H9 (cell line): Measurements from ENCODE around the gene PATE2. TPM values are rescaled to one million over a fixed set of nuclear protein-coding genes. Genes with fewer than 3 reads are reported as not detected.

Experiments used
- DNase-seq: peaks from one replicate; pipeline ENCODE4 v3.0.0-alpha.2; 2017
- H2AFZ ChIP-seq: one replicate; pipeline ENCODE4 v1.6.1; 2013; ENCODE audit warnings: mild to moderate bottlenecking, low read length, control low read depth, moderate library complexity
- H2AK5ac ChIP-seq: 2 replicates; pipeline ENCODE4 v1.6.1; 2013; ENCODE audit warnings: low read length, control low read depth, mixed read lengths; ENCODE audit not compliant: insufficient read length
- H2BK120ac ChIP-seq: one replicate; pipeline ENCODE4 v1.6.1; 2013; ENCODE audit warnings: low read depth, mild to moderate bottlenecking, low read length, control low read depth, inconsistent platforms; ENCODE audit not compliant: poor library complexity, severe bottlenecking
- H2BK12ac ChIP-seq: 2 replicates; pipeline ENCODE4 v1.6.1; 2013; ENCODE audit warnings: low read length, control low read depth, mixed read lengths, low read depth; ENCODE audit not compliant: insufficient read length
- H2BK15ac ChIP-seq: 2 replicates; pipeline ENCODE4 v1.6.1; 2013; ENCODE audit warnings: low read depth, low read length, control low read depth
- H2BK20ac ChIP-seq: one replicate; pipeline ENCODE4 v1.6.1; 2013; ENCODE audit warnings: low read depth, mild to moderate bottlenecking, low read length, control low read depth, inconsistent platforms; ENCODE audit not compliant: poor library complexity, severe bottlenecking
- H2BK5ac ChIP-seq: 2 replicates; pipeline ENCODE4 v1.6.1; 2013; ENCODE audit warnings: low read length, control low read depth, mixed read lengths; ENCODE audit not compliant: insufficient read length
- H3K14ac ChIP-seq: 2 replicates; pipeline ENCODE4 v1.6.1; 2013; ENCODE audit warnings: low read length, control low read depth; ENCODE audit not compliant: insufficient read depth
- H3K18ac ChIP-seq: 2 replicates; pipeline ENCODE4 v1.6.1; 2013; ENCODE audit warnings: low read depth, mild to moderate bottlenecking, mixed read lengths, low read length, control low read depth; ENCODE audit not compliant: insufficient read length
- H3K23ac ChIP-seq: 2 replicates; pipeline ENCODE4 v1.6.1; 2013; ENCODE audit warnings: low read length, control low read depth, mixed read lengths, low read depth; ENCODE audit not compliant: insufficient read length
- H3K23me2 ChIP-seq: 2 replicates; pipeline ENCODE4 v1.6.1; 2013; ENCODE audit warnings: low read depth, mild to moderate bottlenecking, mixed read lengths, low read length, control low read depth; ENCODE audit not compliant: insufficient read length, poor library complexity, severe bottlenecking
- H3K27ac ChIP-seq: 2 replicates; pipeline ENCODE4 v1.5.1; 2013; ENCODE audit warnings: low read length, control low read depth, mixed read lengths, low read depth; ENCODE audit not compliant: insufficient read length
- H3K27me3 ChIP-seq: 2 replicates; pipeline ENCODE4 v1.6.1; 2013; ENCODE audit warnings: low read length, control low read depth, inconsistent platforms; ENCODE audit not compliant: insufficient read depth
- H3K4ac ChIP-seq: 2 replicates; pipeline ENCODE4 v1.6.1; 2013; ENCODE audit warnings: low read depth, mild to moderate bottlenecking, control low read depth, inconsistent platforms, low read length, moderate library complexity
- H3K4me1 ChIP-seq: 2 replicates; pipeline ENCODE4 v1.6.1; 2013; ENCODE audit warnings: low read length, control low read depth, inconsistent platforms; ENCODE audit not compliant: insufficient read depth
- H3K4me2 ChIP-seq: 2 replicates; pipeline ENCODE4 v1.6.1; 2013; ENCODE audit warnings: low read length, control low read depth, mixed read lengths; ENCODE audit not compliant: insufficient read length, insufficient read depth
- H3K56ac ChIP-seq: 2 replicates; pipeline ENCODE4 v1.6.1; 2013; ENCODE audit warnings: low read depth, mild to moderate bottlenecking, mixed read lengths, low read length, control low read depth; ENCODE audit not compliant: insufficient read length
- H3K79me1 ChIP-seq: 2 replicates; pipeline ENCODE4 v1.6.1; 2013; ENCODE audit warnings: low read depth, mild to moderate bottlenecking, moderate library complexity, low read length, control low read depth, inconsistent platforms; ENCODE audit not compliant: insufficient read depth, poor library complexity, severe bottlenecking
- H3K79me2 ChIP-seq: 2 replicates; pipeline ENCODE4 v1.6.1; 2013; ENCODE audit warnings: low read length, control low read depth, inconsistent platforms; ENCODE audit not compliant: insufficient read depth
- H3K9ac ChIP-seq: 2 replicates; pipeline ENCODE4 v1.6.1; 2013; ENCODE audit warnings: low read length, control low read depth, mixed read lengths; ENCODE audit not compliant: insufficient read length; ENCODE audit errors: extremely low read depth
- H3K9me3 ChIP-seq: one replicate; pipeline ENCODE4 v1.6.1; 2013; ENCODE audit warnings: low read depth, low read length, inconsistent platforms; ENCODE audit not compliant: control insufficient read depth
- H3T11ph ChIP-seq: one replicate; pipeline ENCODE4 v1.6.1; 2013; ENCODE audit warnings: mild to moderate bottlenecking, low read length, control low read depth, inconsistent platforms
- H4K20me1 ChIP-seq: one replicate; pipeline ENCODE4 v1.6.1; 2013; ENCODE audit not compliant: control insufficient read depth, insufficient read length, insufficient read depth
- H4K5ac ChIP-seq: 2 replicates; pipeline ENCODE4 v1.6.1; 2013; ENCODE audit warnings: low read depth, mild to moderate bottlenecking, mixed read lengths, low read length, control low read depth; ENCODE audit not compliant: insufficient read length
- H4K8ac ChIP-seq: replicated peaks from 2 replicates; pipeline ENCODE4 v1.6.1; 2013; ENCODE audit warnings: low read length, control low read depth, mixed read lengths, low read depth; ENCODE audit not compliant: insufficient read length
- H4K91ac ChIP-seq: 2 replicates; pipeline ENCODE4 v1.6.1; 2013; ENCODE audit warnings: low read depth, mild to moderate bottlenecking, moderate library complexity, mixed read lengths, low read length, control low read depth; ENCODE audit not compliant: insufficient read length
- H3K27ac Mint-ChIP-seq, 3 experiments: 2 replicates in 2 of 3; 3 replicates in 1 of 3; pipeline ENCODE4 v1.8.0; 2020 to 2021; ENCODE audit warnings: mixed read lengths in 3 of 3, mild to moderate bottlenecking in 1 of 3, moderate library complexity in 1 of 3
- H3K27me3 Mint-ChIP-seq: 2 replicates; pipeline ENCODE4 v1.8.0; 2021; ENCODE audit warnings: low read depth, mild to moderate bottlenecking, moderate library complexity, mixed read lengths
- H3K36me3 Mint-ChIP-seq, 3 experiments: 2 replicates in 2 of 3; 3 replicates in 1 of 3; pipeline ENCODE4 v1.8.0; 2020 to 2021; ENCODE audit warnings: low read depth in 3 of 3, mixed read lengths in 3 of 3; ENCODE audit not compliant: insufficient read depth in 1 of 3
- H3K4me1 Mint-ChIP-seq, 2 experiments: 2 replicates each; pipeline ENCODE4 v1.8.0; 2020; ENCODE audit warnings: mixed read lengths in 2 of 2
- H3K4me3 Mint-ChIP-seq, 2 experiments: 2 replicates in 1 of 2; 3 replicates in 1 of 2; pipeline ENCODE4 v1.8.0; 2020 to 2021; ENCODE audit warnings: mild to moderate bottlenecking in 2 of 2, mixed read lengths in 2 of 2, moderate library complexity in 1 of 2
- H3K9me3 Mint-ChIP-seq, 2 experiments: 2 replicates in 1 of 2; 3 replicates in 1 of 2; pipeline ENCODE4 v1.8.0; 2020; ENCODE audit warnings: mild to moderate bottlenecking in 2 of 2, mixed read lengths in 2 of 2, moderate library complexity in 1 of 2
- CTCF ChIP-seq: fragments of 200-600 bp; sonication (generic); conservative IDR thresholded peaks from 3 replicates; pipeline ENCODE4 v1.8.0; 2021; ENCODE audit warnings: antibody characterized with exemption, mild to moderate bottlenecking
- WGBS: extraction: QIAGEN DNeasy Blood & Tissue Kit; methylation state at CpG from one replicate; pipeline ENCODE4 v1.1.7; 2013; ENCODE audit warnings: missing lambda C conversion rate, low lambda C conversion rate, mixed read lengths; ENCODE audit not compliant: insufficient read length; ENCODE audit errors: extremely low coverage; 5-methylcytosine and 5-hydroxymethylcytosine counted together
- total RNA-seq: library from RNA; stranded (reverse); gene quantifications from 2 replicates; pipeline ENCODE4 v1.2.1, GENCODE V29; 2021

The PATE2 gene
- total RNA-seq, 1 experiment from 2014 or later, result 0.17 TPM

- no peaks in the 10 kb centered on the region for H3K79me1 ChIP-seq
- no peaks in the 10 kb centered on the region; the same call in 1 of the 2 replicates for H3K4me1 ChIP-seq
- H2AK5ac ChIP-seq, result no peak overlapping the region
- H3K9ac ChIP-seq, result no peak overlapping the region
- H3K79me2 ChIP-seq, result no peaks in the 10 kb centered on the region
- Mint-ChIP-seq H3K4me3 (no peak overlapping the region), H3K9me3 (peaks cover 25 to 33% of the 10 kb centered on the region in 2 experiments), H3K27me3 (no peaks in the 10 kb centered on the region), H3K36me3 (peaks cover 2 to 9% (median 2%) of the 10 kb centered on the region in 3 experiments; a peak in 3 of 7 replicates), H3K4me1 (peaks cover 12% of the 10 kb centered on the region in 2 experiments), H3K27ac (no peak overlapping the region)
- H3K27ac ChIP-seq, result no peak overlapping the region
- H2BK120ac ChIP-seq, result no peak overlapping the region
- H4K91ac ChIP-seq, result no peak overlapping the region
- H3K23ac ChIP-seq, result no peak overlapping the region
- no peak overlapping the region for H2BK15ac ChIP-seq
- H2AFZ ChIP-seq, result no peak overlapping the region
- H4K5ac ChIP-seq, result no peak overlapping the region
- H3K23me2 ChIP-seq, result no peaks in the 10 kb centered on the region
- no peak overlapping the region for H3K4ac ChIP-seq
- H4K20me1 ChIP-seq, result no peaks in the 10 kb centered on the region
- H2BK12ac ChIP-seq, result no peak overlapping the region
- no peak overlapping the region for H3K4me2 ChIP-seq
- no peak for DNase-seq
- no CpG with 5 or more reads among the region's 1 CpG for WGBS
- H4K8ac ChIP-seq, result no peak overlapping the region
- H2BK5ac ChIP-seq, result no peak overlapping the region
- H2BK20ac ChIP-seq, result no peak overlapping the region
- no peak overlapping the region for H3K18ac ChIP-seq
- H3K14ac ChIP-seq, result no peak overlapping the region
- no peak for TF ChIP-seq CTCF
- no peaks in the 10 kb centered on the region for H3K27me3 ChIP-seq
- no peak overlapping the region for H3T11ph ChIP-seq
- H3K56ac ChIP-seq, result no peak overlapping the region
- no peaks in the 10 kb centered on the region for H3K9me3 ChIP-seq
These were observed 23.8 kb upstream of the PATE2 start for GRCh38 chr11:125802387-125802786.
